NCI-H345 treated with DMSO at 0.1 percent for 48 hours (cell line): ENCODE data around the gene TAF15.

Experiments
- DNase-seq: peaks from one replicate; lab custom pipeline; 2025; ENCODE audit not compliant: unreplicated experiment; lab: John Stamatoyannopoulos, UW

TAF15 gene

GRCh38 chr17:35808962-35809854 is at the start of gene TAF15:
TAF15 (plus strand) TSS chr17:35809484; CDS start chr17:35809570, 86 bp downstream.
- peak; percentile 99 for DNase-seq

GRCh38 chr17:35760587-35760986 is 48.7 kb upstream of the TAF15 start, which contains the start of gene C17orf50:
C17orf50 (plus strand) TSS chr17:35760887; CDS start chr17:35760942, 55 bp downstream.
- DNase-seq = no peak

- DNase-seq = no peak
Observed at GRCh38 chr17:35761601-35762000, 47.7 kb upstream of the TAF15 start.

- no peak for DNase-seq
Observed at GRCh38 chr17:35763767-35764122, 45.5 kb upstream of the TAF15 start.

- peak; percentile 86 for DNase-seq
Observed at GRCh38 chr17:35764123-35764991, 44.9 kb upstream of the TAF15 start.

GRCh38 chr17:35765086-35765710 is 44.1 kb upstream of the TAF15 start:
- no peak for DNase-seq

- DNase-seq = no peak
Observed at GRCh38 chr17:35765756-35766488, 43.4 kb upstream of the TAF15 start.

- DNase-seq = no peak
Observed at GRCh38 chr17:35766489-35766877, 42.8 kb upstream of the TAF15 start.

- no peak for DNase-seq
Observed at GRCh38 chr17:35766903-35767510, 42.3 kb upstream of the TAF15 start.

- no peak for DNase-seq
Observed at GRCh38 chr17:35768797-35769196, 40.5 kb upstream of the TAF15 start.

- no peak for DNase-seq
Observed at GRCh38 chr17:35769895-35770486, 39.3 kb upstream of the TAF15 start.

GRCh38 chr17:35773129-35773528 is 36.2 kb upstream of the TAF15 start:
- no peak for DNase-seq

- no peak for DNase-seq
Observed at GRCh38 chr17:35773679-35774425, 35.4 kb upstream of the TAF15 start.

GRCh38 chr17:35774499-35774898 is 34.8 kb upstream of the TAF15 start:
- DNase-seq = no peak

GRCh38 chr17:35775039-35775438 is 34.2 kb upstream of the TAF15 start:
- no peak for DNase-seq

GRCh38 chr17:35775583-35775982 is 33.7 kb upstream of the TAF15 start:
- DNase-seq = no peak

- no peak for DNase-seq
Observed at GRCh38 chr17:35778641-35779196, 30.6 kb upstream of the TAF15 start.

GRCh38 chr17:35780950-35781349 is 28.3 kb upstream of the TAF15 start:
- no peak for DNase-seq

- no peak for DNase-seq
Observed at GRCh38 chr17:35784895-35785294, 24.4 kb upstream of the TAF15 start.
